Aorta (tissue), 5 donors: Measurements from ENCODE around the gene PTPN18. TPM values are rescaled to one million over a fixed set of nuclear protein-coding genes. Genes with fewer than 3 reads are reported as not detected.
"Not testable (repeated sequence)": the region's sequence is repeated elsewhere in the genome, so short reads cannot be mapped to it uniquely, and the experiment has no call there.

ENCODE experiments used
- ATAC-seq: fragments of 200-7000 bp; cut with Tn5 transposase; one replicate; pipeline ENCODE4 v1.9.1; 2022; ENCODE audit warnings: moderate library complexity; ENCODE audit not compliant: low FRiP score
- DNase-seq, 2 donors: peaks; one replicate each; pipeline ENCODE4 v3.0.0-alpha.2; 2020
- H3K27ac ChIP-seq, 2 donors: one replicate each; pipeline ENCODE4 v1.5.1; 2013; ENCODE audit warnings: low read length in 2 of 2, mild to moderate bottlenecking in 2 of 2, moderate library complexity in 2 of 2, control low read depth in 1 of 2, inconsistent platforms in 1 of 2, low read depth in 1 of 2
- H3K27me3 ChIP-seq, 2 donors: one replicate each; pipeline ENCODE4 v1.6.1; 2013; ENCODE audit warnings: control low read depth in 1 of 2, low read length in 1 of 2, mild to moderate bottlenecking in 1 of 2, moderate library complexity in 1 of 2; ENCODE audit not compliant: insufficient read depth in 2 of 2, control insufficient read depth in 1 of 2
- H3K36me3 ChIP-seq, 2 donors: one replicate each; pipeline ENCODE4 v1.6.1; 2013; ENCODE audit warnings: control low read depth in 1 of 2, low read length in 1 of 2, mild to moderate bottlenecking in 1 of 2; ENCODE audit not compliant: insufficient read depth in 2 of 2, control insufficient read depth in 1 of 2
- H3K4me1 ChIP-seq, 2 donors: one replicate each; pipeline ENCODE4 v1.6.1; 2013; ENCODE audit warnings: low read length in 2 of 2, control low read depth in 1 of 2, mild to moderate bottlenecking in 1 of 2, moderate library complexity in 1 of 2; ENCODE audit not compliant: insufficient read depth in 2 of 2, control insufficient read depth in 1 of 2
- H3K4me3 ChIP-seq, 2 donors: one replicate each; pipeline ENCODE4 v1.5.1; 2013; ENCODE audit warnings: low read length in 2 of 2, control low read depth in 1 of 2, mild to moderate bottlenecking in 1 of 2
- H3K9me3 ChIP-seq: one replicate; pipeline ENCODE4 v1.6.1; 2013; ENCODE audit warnings: mild to moderate bottlenecking, low read length; ENCODE audit not compliant: control insufficient read depth
- WGBS, 2 donors: extraction: QIAGEN DNeasy Blood & Tissue Kit; methylation state at CpG; one replicate each; pipeline ENCODE4 v1.1.7; 2013; 5-methylcytosine and 5-hydroxymethylcytosine counted together
- intact Hi-C, 2 donors: fragments of 100-400 bp; cut with DNase I; formaldehyde crosslinking; loops; one replicate each; pipeline versions ENCODE4 v1.14.2 to v1.15.0; 2022
- polyA plus RNA-seq, 2 donors: library from polyadenylated mRNA; stranded (reverse); fragments of 200-250 nt; gene quantifications; one replicate each; pipeline ENCODE4 v1.2.3, GENCODE V29; 2013
- total RNA-seq, 2 donors: library from RNA; stranded (reverse); fragmentation: NEBNext Ultra II Directional; extraction: Animal tissue kit (Norgen Biotek cat#: 25700); gene quantifications; one replicate each; pipeline ENCODE4 v1.2.1, GENCODE V29; 2021
- donor health status: healthy with polysubstance abuse.
- donor health status: Bipolar disorder and iron deficiency.
- donor health status: DM: no; HTN: no; CAD: no.
- donor health status: DM: no; HTN: no; CAD: no.
- donor health status: DM: yes; HTN: yes; CAD: no.

Gene PTPN18
- total and polyA plus RNA-seq, 4 donors, result 37.3 to 71.0 (median 43.0) TPM

DNA sequence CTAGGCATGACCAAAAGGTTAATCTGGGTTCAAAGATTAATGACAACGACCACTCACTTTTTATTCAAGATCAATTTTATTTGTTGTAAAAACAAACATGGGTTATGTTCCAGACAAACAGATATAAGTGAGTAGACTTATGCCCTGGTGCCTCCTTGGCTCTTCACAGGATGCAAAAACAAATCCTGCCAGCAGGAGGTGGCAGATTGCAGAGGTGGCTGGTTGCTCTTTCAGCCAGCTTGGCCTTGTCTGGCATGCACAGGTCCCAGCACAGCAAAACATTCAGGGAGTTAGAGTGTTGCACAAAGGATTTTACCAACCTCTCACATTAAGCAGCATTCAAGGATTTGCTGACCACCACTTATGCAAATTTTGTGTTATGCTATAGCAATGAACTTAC is 60.8 kb downstream of the PTPN18 start:
- H3K4me3 ChIP-seq, intact Hi-C loops, H3K36me3 ChIP-seq, ATAC-seq, H3K9me3 ChIP-seq, H3K27ac ChIP-seq, H3K4me1 ChIP-seq, H3K27me3 ChIP-seq, DNase-seq: not testable (repeated sequence)
- 69 to 90% methylated on average over 1 of the region's 1 CpG for WGBS, 2 donors

- H3K27me3 ChIP-seq, H3K36me3 ChIP-seq, DNase-seq, ATAC-seq, H3K4me1 ChIP-seq, H3K9me3 ChIP-seq, H3K27ac ChIP-seq, intact Hi-C loops, H3K4me3 ChIP-seq: not testable (repeated sequence)
- WGBS, 2 donors, result 93 to 97% methylated on average over 1 of the region's 1 CpG
Observed at GRCh38 chr2:130418845-130419244, 63.0 kb downstream of the PTPN18 start.

Other genes with a start within 250 kb of the PTPN18 start
- gene POTEF, start 226.8 kb upstream of the PTPN18 start, total RNA-seq, result under 1 TPM in 1 of 2 donors, not detected in 1; 0.24 TPM
- gene POTEF, start 226.8 kb upstream of the PTPN18 start, polyA plus RNA-seq, result not detected
- gene CCDC74B, start 210.9 kb upstream of the PTPN18 start, total RNA-seq, result 1 to 10 TPM; 1.3 to 2.6 TPM
- gene CCDC74B, start 210.9 kb upstream of the PTPN18 start, polyA plus RNA-seq, result 1 to 10 TPM in 1 of 2 donors, under 1 TPM in 1; 0.38 to 5.6 TPM
- gene SMPD4, start 174.5 kb upstream of the PTPN18 start, total RNA-seq, result 10 to 100 TPM; 32.3 to 37.4 TPM
- 10 to 100 TPM; 14.4 to 60.7 TPM for gene SMPD4, start 174.5 kb upstream of the PTPN18 start, polyA plus RNA-seq
- gene MZT2B, start 173.8 kb upstream of the PTPN18 start, total RNA-seq, result 100 to 1,000 TPM; 172 to 190 TPM
- 100 to 1,000 TPM; 188 to 234 TPM for gene MZT2B, start 173.8 kb upstream of the PTPN18 start, polyA plus RNA-seq
- not detected for gene TUBA3E, start 157.6 kb upstream of the PTPN18 start, total RNA-seq
- gene TUBA3E, start 157.6 kb upstream of the PTPN18 start, polyA plus RNA-seq, result 1 to 10 TPM in 1 of 2 donors, not detected in 1; 1.3 TPM
- 10 to 100 TPM; 44.3 to 47.0 TPM for gene IMP4, start 13.2 kb upstream of the PTPN18 start, total RNA-seq
- 10 to 100 TPM; 42.4 to 77.2 TPM for gene IMP4, start 13.2 kb upstream of the PTPN18 start, polyA plus RNA-seq
- under 1 TPM; 0.06 to 0.26 TPM for gene POTEI, start 153.3 kb downstream of the PTPN18 start, total RNA-seq
- gene POTEI, start 153.3 kb downstream of the PTPN18 start, polyA plus RNA-seq, result not detected
- not detected for gene CFC1B, start 165.2 kb downstream of the PTPN18 start, total RNA-seq
- gene CFC1B, start 165.2 kb downstream of the PTPN18 start, polyA plus RNA-seq, result not detected
- gene CFC1, start 243.5 kb downstream of the PTPN18 start, total RNA-seq, result not detected
- gene CFC1, start 243.5 kb downstream of the PTPN18 start, polyA plus RNA-seq, result not detected